HG03095 (cell line): ENCODE measurements around the gene TEX29.

Source experiments
- ATAC-seq: cut with Tn5 transposase; IDR thresholded peaks from one replicate; pipeline ENCODE4 v1.9.1; 2021; ENCODE audit warnings: moderate library complexity; ENCODE audit not compliant: unreplicated experiment

Gene TEX29

GRCh38 chr13:111390522-111391270 lies 70.3 kb downstream of the TEX29 start:
- no peak for ATAC-seq

DNA sequence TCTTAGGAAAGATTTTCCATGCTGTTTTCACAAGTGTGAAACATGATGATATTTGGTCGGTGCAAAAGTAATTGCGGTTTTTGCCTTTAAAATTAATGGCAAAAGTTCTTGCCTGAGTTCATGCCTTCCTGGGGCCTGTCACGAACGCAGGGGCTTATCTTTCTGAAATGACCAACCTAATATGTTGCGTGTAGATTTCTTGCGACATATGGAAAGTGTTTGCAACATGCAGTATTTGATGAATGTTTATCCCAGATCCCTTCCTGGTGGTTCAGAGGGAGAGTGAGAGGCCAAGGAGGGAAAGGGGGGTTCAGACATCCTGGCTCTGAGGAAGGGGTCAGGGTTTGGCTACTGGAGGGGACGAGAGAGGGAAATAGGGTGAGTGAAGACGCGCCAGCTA lies 72.0 kb downstream of the TEX29 start:
- no peak for ATAC-seq

GRCh38 chr13:111393221-111393790 lies 72.9 kb downstream of the TEX29 start:
- no peak for ATAC-seq
